WTC11 (cell line): ENCODE measurements around the gene TMEM184A. TPM values are rescaled to one million over a fixed set of nuclear protein-coding genes. Genes with fewer than 3 reads are reported as not detected.
A peak's percentile ranks its signal among the peaks of the same experiment; 100 is the strongest.

ENCODE experiments used
- ATAC-seq: fragments of 200-7000 bp; cut with Tn5 transposase; 2 replicates; pipeline ENCODE4 v1.10.0; 2021; ENCODE audit warnings: mild to moderate bottlenecking, moderate library complexity
- CTCF ChIA-PET: fragments of 300-600 bp; sonication (Branson Sonifier 250); formaldehyde crosslinking; loops from one replicate; lab custom pipeline; 2021; ENCODE audit warnings: antibody characterized with exemption; lab: Charles Lee
- POLR2A ChIA-PET: fragments of 350-600 bp; sonication (Branson Sonifier 250); formaldehyde crosslinking; loops from one replicate; lab custom pipeline; 2021; ENCODE audit warnings: antibody characterized with exemption; lab: Charles Lee
- DNase-seq: peaks from one replicate; pipeline ENCODE4 v3.0.0; 2021; ENCODE audit warnings: low spot score
- H3K27ac Mint-ChIP-seq: 2 replicates; pipeline ENCODE4 v1.8.0; 2021; ENCODE audit warnings: mixed read lengths
- H3K27me3 Mint-ChIP-seq: 2 replicates; pipeline ENCODE4 v1.8.0; 2021; ENCODE audit warnings: low read depth, mild to moderate bottlenecking, moderate library complexity, mixed read lengths
- H3K36me3 Mint-ChIP-seq: 2 replicates; pipeline ENCODE4 v1.8.0; 2021; ENCODE audit warnings: mixed read lengths
- H3K4me1 Mint-ChIP-seq: 2 replicates; pipeline ENCODE4 v1.8.0; 2022; ENCODE audit warnings: mixed read lengths
- H3K4me3 Mint-ChIP-seq: 2 replicates; pipeline ENCODE4 v1.8.0; 2021; ENCODE audit warnings: mild to moderate bottlenecking, moderate library complexity, mixed read lengths
- H3K9me3 Mint-ChIP-seq: 2 replicates; pipeline ENCODE4 v1.8.0; 2021; ENCODE audit warnings: mixed read lengths
- ATF1 ChIP-seq: sonication (generic); formaldehyde crosslinking; IDR thresholded peaks from 2 replicates; pipeline ENCODE4 v1.8.1; 2023; ENCODE audit warnings: mild to moderate bottlenecking, moderate library complexity, missing genetic modification reagents
- CBFB ChIP-seq: sonication (generic); formaldehyde crosslinking; IDR thresholded peaks from 2 replicates; pipeline ENCODE4 v1.8.1; 2022; ENCODE audit warnings: mild to moderate bottlenecking, low read depth, missing genetic modification reagents
- GABPB1 ChIP-seq: sonication (generic); formaldehyde crosslinking; IDR thresholded peaks from 2 replicates; pipeline ENCODE4 v1.8.1; 2023; ENCODE audit warnings: mild to moderate bottlenecking, missing genetic modification reagents
- JUN ChIP-seq: sonication (generic); formaldehyde crosslinking; IDR thresholded peaks from 2 replicates; pipeline ENCODE4 v1.8.0; 2023; ENCODE audit warnings: mild to moderate bottlenecking, missing genetic modification reagents
- MXD4 ChIP-seq: fragments of 250-450 bp; sonication (Bioruptor Pico); IDR thresholded peaks from 2 replicates; pipeline ENCODE4 v1.8.0; 2021; ENCODE audit warnings: mild to moderate bottlenecking, moderate library complexity, borderline replicate concordance
- OVOL2 ChIP-seq: fragments of 250-450 bp; sonication (Bioruptor Pico); IDR thresholded peaks from 2 replicates; pipeline ENCODE4 v1.9.0; 2021; ENCODE audit warnings: mild to moderate bottlenecking, borderline replicate concordance
- TP53 ChIP-seq: sonication (generic); formaldehyde crosslinking; IDR thresholded peaks from 2 replicates; pipeline ENCODE4 v1.8.1; 2023; ENCODE audit warnings: mild to moderate bottlenecking, missing genetic modification reagents
- ZBTB21 ChIP-seq: sonication (generic); formaldehyde crosslinking; IDR thresholded peaks from 2 replicates; pipeline ENCODE4 v1.8.1; 2023; ENCODE audit warnings: mild to moderate bottlenecking, missing genetic modification reagents, borderline replicate concordance
- ZNF138 ChIP-seq: sonication (generic); formaldehyde crosslinking; conservative IDR thresholded peaks from 2 replicates; pipeline ENCODE4 v1.8.1; 2022; ENCODE audit warnings: mild to moderate bottlenecking, moderate library complexity, missing genetic modification reagents
- ZNF232 ChIP-seq: sonication (generic); formaldehyde crosslinking; IDR thresholded peaks from 2 replicates; pipeline ENCODE4 v1.8.0; 2022; ENCODE audit warnings: mild to moderate bottlenecking, missing genetic modification reagents
- ZNF317 ChIP-seq: sonication (generic); formaldehyde crosslinking; IDR thresholded peaks from 2 replicates; pipeline ENCODE4 v1.8.1; 2023; ENCODE audit warnings: low read depth, mild to moderate bottlenecking, moderate library complexity, missing genetic modification reagents, borderline replicate concordance
- total RNA-seq: library from RNA; stranded (reverse); gene quantifications from 3 replicates; pipeline ENCODE4 v1.2.3, GENCODE V29; 2021
- TF ChIP-seq, protein P1 (sequence below): sonication (generic); formaldehyde crosslinking; IDR thresholded peaks from 2 replicates; pipeline ENCODE4 v1.8.1; 2022; ENCODE audit warnings: mild to moderate bottlenecking, moderate library complexity, missing genetic modification reagents
- TF ChIP-seq, protein P2 (sequence below): fragments of 250-450 bp; sonication (Bioruptor Pico); IDR thresholded peaks from 2 replicates; pipeline ENCODE4 v1.9.0; 2021; ENCODE audit warnings: mild to moderate bottlenecking
- TF ChIP-seq, protein P3 (sequence below): sonication (generic); formaldehyde crosslinking; IDR thresholded peaks from 2 replicates; pipeline ENCODE4 v1.8.1; 2023; ENCODE audit warnings: mild to moderate bottlenecking, moderate library complexity, missing genetic modification reagents
- TF ChIP-seq, protein P4 (sequence below): sonication (generic); formaldehyde crosslinking; IDR thresholded peaks from 2 replicates; pipeline ENCODE4 v1.8.1; 2022; ENCODE audit warnings: missing genetic modification reagents, borderline replicate concordance
- TF ChIP-seq, protein P5 (sequence below): fragments of 250-450 bp; sonication (Bioruptor Pico); conservative IDR thresholded peaks from 2 replicates; pipeline ENCODE4 v1.9.0; 2021; ENCODE audit warnings: mild to moderate bottlenecking

TMEM184A gene
- total RNA-seq, 1 experiment from 2014 or later = 1.4 TPM

DNA sequence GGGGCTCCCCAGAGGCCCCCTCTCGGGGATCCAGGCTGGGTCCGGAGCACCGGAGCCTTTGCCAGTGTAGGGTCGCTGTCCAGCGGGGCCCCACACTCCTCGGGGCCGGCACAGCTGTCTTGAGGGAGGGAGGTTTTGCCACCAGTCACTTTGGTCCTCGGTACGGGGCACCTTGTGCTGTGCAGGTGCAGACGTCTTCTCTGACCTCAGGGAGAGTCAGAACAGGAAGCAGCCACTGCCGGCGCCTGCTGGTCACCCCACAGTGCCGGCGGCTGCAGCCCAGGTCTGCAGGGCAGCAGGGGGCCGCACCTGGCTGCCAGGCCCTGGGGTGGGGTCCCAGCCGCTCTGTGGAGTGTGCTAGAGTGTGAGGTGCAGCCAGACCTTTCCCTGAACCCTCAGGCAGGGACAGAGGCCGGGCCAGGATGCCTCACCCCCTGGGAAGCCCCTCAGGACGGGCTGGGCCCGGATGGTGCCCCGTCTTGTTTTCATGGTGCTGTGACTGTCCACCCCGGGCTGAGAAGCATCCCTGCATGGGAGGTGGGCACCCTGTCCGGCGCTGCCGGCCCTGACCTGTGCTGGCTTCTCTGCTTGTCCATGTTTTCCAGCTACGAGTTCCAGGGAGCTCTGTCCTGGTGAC is 17.3 kb downstream of the TMEM184A start (continued):
- TF ChIP-seq, protein P1, sequence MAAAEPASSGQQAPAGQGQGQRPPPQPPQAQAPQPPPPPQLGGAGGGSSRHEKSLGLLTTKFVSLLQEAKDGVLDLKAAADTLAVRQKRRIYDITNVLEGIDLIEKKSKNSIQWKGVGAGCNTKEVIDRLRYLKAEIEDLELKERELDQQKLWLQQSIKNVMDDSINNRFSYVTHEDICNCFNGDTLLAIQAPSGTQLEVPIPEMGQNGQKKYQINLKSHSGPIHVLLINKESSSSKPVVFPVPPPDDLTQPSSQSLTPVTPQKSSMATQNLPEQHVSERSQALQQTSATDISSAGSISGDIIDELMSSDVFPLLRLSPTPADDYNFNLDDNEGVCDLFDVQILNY = no peak
- TF ChIP-seq ZNF317 = no peak
- no peak for TF ChIP-seq ZNF232 (CRISPR knock-in tag)
- no peak for TF ChIP-seq CBFB (CRISPR knock-in tag)
- no peak for TF ChIP-seq GABPB1 (CRISPR knock-in tag)
- TF ChIP-seq, all 79 proteins: peak for 0

DNA sequence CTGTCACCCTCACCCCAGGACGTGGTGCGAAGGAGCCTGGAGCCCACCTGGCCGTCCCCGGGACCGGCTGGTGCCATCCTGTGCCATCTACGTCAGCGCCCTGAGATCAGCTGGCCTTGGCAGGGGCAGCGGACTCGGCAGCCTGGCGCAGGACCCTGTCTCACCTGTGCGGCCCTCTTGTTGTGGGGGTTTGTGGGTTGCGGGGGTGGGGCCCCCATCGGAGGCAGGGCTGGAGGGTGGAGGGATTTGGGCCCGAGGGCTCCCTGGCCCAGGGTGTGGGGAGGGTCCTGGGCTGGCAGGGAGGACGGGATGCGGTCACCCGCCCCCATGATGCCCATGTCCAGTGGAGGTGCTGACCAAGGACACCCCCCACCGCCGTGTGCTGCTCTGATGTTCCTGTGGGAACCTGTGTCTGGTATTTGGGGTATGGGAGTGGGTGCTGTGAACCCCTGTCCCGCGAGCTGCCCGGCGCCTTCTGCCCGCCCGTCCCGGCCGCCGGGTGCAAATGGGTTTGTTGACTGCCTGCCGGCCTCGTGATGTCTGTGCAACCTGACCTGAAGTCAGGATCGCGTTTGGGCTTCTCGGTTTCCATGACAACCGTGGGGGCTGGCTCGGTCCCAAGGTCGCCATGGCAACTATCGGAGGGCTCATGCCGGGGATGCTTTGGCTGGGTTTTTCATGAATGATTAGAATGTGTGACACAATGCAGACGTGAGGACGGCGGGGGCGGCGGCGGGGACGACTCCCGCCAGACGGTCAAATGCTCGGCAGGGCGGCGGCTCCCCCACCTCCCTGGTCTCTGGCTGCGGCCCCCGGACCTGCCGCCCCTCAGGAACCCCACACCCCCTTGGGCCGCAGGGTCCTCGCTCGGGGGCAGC is 18.2 kb downstream of the TMEM184A start:
- H3K27ac Mint-ChIP-seq = peak overlapping the region; percentile 87
- H3K4me3 Mint-ChIP-seq = no peak overlapping the region
- TF ChIP-seq, protein P2, sequence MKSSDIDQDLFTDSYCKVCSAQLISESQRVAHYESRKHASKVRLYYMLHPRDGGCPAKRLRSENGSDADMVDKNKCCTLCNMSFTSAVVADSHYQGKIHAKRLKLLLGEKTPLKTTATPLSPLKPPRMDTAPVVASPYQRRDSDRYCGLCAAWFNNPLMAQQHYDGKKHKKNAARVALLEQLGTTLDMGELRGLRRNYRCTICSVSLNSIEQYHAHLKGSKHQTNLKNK = no peak
- TF ChIP-seq TP53 = no peak
- TF ChIP-seq JUN (CRISPR knock-in tag) = no peak
- TF ChIP-seq ZBTB21 (CRISPR knock-in tag) = no peak
- TF ChIP-seq CBFB (CRISPR knock-in tag) = no peak
- no peak for TF ChIP-seq ATF1 (CRISPR knock-in tag)
- no peak for TF ChIP-seq OVOL2 (CRISPR knock-in tag)
- TF ChIP-seq MXD4 (CRISPR knock-in tag) = no peak
- TF ChIP-seq, all 79 proteins: peak for 0
- ChIA-PET POLR2A (no interaction called here), CTCF (interaction anchor here (0.5 to 3.0 kb wide), 4 partner anchors 18 to 113 kb away, joined by 3 to 20 read pairs (median 6); partner anchors contain the start of gene TMEM184A)
- DNase-seq (peak; percentile 61), ATAC-seq (no peak)
- Mint-ChIP-seq H3K36me3 (no peaks in the 10 kb centered on the region), H3K9me3 (no peaks in the 10 kb centered on the region), H3K27me3 (no peaks in the 10 kb centered on the region), H3K4me1 (peaks cover 20% of the 10 kb centered on the region)

DNA sequence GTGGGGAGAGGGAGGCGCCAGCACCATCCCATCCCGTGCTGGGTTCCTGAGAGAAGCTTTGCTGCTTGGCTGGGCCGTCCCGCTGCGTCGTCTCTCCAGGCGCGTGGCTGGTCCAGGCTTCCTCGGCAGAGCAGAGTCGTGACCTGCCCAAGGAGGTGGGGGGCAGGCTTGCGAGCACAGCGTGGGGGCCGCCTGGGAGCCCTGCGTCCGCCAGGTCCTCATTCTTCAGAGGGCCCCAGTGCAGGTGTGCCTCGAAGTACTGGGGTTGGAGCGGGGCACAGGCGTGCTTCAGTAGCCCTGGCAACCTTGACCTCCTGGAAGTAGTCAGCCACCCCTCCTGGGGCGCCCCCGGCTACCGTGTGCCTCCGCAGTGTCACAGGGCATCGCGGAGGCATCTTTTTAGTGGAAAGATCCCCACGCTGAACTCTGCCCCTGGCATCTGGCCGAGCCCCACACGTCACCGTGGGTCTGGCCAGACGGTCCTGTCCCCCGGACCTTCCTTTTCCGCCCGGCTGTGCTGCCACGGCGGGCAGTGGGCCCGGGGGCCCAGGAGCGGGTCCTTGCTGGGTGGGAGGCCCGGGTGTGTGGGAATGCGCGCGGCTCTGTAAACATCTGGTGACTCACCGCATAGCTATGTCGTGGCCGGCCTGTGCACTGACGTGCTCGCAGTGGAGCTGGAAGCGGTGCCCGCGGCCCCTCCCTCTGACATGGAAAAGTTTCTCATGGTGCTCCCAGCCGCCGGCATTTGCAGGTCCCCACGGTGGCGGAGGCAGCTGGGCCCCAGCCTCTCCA is 19.1 kb downstream of the TMEM184A start:
- TF ChIP-seq GABPB1 (CRISPR knock-in tag) = peak; percentile 17; the same call in 1 of the 2 replicates
- TF ChIP-seq, protein P3, sequence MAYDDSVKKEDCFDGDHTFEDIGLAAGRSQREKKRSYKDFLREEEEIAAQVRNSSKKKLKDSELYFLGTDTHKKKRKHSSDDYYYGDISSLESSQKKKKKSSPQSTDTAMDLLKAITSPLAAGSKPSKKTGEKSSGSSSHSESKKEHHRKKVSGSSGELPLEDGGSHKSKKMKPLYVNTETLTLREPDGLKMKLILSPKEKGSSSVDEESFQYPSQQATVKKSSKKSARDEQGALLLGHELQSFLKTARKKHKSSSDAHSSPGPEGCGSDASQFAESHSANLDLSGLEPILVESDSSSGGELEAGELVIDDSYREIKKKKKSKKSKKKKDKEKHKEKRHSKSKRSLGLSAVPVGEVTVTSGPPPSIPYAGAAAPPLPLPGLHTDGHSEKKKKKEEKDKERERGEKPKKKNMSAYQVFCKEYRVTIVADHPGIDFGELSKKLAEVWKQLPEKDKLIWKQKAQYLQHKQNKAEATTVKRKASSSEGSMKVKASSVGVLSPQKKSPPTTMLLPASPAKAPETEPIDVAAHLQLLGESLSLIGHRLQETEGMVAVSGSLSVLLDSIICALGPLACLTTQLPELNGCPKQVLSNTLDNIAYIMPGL = no peak
- Mint-ChIP-seq H3K4me3 (no peak overlapping the region), H3K9me3 (no peaks in the 10 kb centered on the region), H3K27me3 (no peaks in the 10 kb centered on the region), H3K4me1 (peaks cover 28% of the 10 kb centered on the region), H3K27ac (peak overlapping the region; percentile 59), H3K36me3 (no peaks in the 10 kb centered on the region)
- ATAC-seq (peak; percentile 67), DNase-seq (peak; percentile 71)
- ChIA-PET POLR2A (no interaction called here), CTCF (interaction anchor here (0.5 to 3.0 kb wide), 4 partner anchors 19 to 112 kb away, joined by 3 to 20 read pairs (median 6); partner anchors contain the start of gene TMEM184A)

DNA sequence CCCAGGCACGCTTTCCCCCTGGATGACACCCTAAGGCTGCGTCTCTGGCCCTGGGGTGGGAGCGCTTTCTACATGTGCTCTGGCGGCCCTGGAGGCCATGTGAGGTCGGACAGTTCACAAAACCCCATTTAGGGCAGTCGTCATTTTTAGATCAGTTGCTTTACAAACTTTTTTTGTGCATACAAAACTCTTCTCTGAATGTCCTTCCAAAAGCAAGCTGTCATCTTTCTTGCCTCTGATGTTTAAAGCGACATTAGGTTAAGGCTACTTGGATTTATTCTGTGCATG is 19.6 kb downstream of the TMEM184A start:
- DNase-seq = no peak
- no peaks in the 10 kb centered on the region for H3K27me3 Mint-ChIP-seq
- no peaks in the 10 kb centered on the region for H3K9me3 Mint-ChIP-seq
- H3K36me3 Mint-ChIP-seq = no peaks in the 10 kb centered on the region
- H3K4me1 Mint-ChIP-seq = peaks cover 34% of the 10 kb centered on the region
- no peak for ATAC-seq
- ChIA-PET POLR2A (no interaction called here), CTCF (interaction anchor here (2.1 to 3.0 kb wide), 2 partner anchors 20 to 62 kb away, joined by 8 to 20 read pairs; partner anchors contain the start of gene TMEM184A)
- TF ChIP-seq, protein P4, sequence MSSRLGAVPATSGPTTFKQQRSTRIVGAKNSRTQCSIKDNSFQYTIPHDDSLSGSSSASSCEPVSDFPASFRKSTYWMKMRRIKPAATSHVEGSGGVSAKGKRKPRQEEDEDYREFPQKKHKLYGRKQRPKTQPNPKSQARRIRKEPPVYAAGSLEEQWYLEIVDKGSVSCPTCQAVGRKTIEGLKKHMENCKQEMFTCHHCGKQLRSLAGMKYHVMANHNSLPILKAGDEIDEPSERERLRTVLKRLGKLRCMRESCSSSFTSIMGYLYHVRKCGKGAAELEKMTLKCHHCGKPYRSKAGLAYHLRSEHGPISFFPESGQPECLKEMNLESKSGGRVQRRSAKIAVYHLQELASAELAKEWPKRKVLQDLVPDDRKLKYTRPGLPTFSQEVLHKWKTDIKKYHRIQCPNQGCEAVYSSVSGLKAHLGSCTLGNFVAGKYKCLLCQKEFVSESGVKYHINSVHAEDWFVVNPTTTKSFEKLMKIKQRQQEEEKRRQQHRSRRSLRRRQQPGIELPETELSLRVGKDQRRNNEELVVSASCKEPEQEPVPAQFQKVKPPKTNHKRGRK = no peak
- TF ChIP-seq ZNF138 = no peak
- TF ChIP-seq, protein P5, sequence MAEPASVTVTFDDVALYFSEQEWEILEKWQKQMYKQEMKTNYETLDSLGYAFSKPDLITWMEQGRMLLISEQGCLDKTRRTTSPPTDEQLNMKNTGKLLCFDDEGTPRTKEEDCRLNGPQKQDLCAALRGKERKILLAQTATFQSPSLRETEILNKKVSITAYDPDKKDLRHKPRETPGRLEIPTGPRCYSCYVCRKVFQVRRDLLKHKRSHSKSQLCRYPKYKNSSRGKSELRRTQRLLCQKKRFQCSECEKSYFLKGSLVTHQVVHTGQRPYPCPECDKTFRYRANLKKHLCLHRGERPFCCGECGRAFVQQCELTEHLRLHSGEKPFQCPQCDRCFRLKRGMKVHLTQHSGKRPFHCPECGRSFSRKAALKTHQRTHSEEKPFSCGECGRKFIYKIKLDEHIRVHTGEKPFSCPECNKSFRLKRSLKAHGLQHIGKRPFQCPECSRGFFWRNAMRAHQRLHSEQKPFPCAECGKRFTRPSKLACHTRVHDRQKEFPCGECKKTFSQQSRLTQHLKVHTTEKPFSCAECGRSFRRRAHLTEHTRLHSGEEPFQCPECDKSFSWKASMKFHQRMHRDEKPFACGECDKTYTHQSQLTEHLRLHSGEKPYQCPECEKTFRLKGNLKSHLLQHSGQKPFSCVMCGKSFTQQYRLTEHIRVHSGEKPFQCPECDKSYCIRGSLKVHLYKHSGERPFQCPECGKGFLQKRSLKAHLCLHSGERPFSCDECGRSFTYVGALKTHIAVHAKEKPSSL (CRISPR knock-in tag) = no peak
- peak overlapping the region; percentile 59 for H3K27ac Mint-ChIP-seq
- H3K4me3 Mint-ChIP-seq = no peak overlapping the region
